ENCODE measurements around the gene ABITRAM. TPM values are rescaled to one million over a fixed set of nuclear protein-coding genes. Genes with fewer than 3 reads are reported as not detected.

Gene ABITRAM
- total RNA-seq, 1 donor from 2014 or later = 1.1 TPM

DNA sequence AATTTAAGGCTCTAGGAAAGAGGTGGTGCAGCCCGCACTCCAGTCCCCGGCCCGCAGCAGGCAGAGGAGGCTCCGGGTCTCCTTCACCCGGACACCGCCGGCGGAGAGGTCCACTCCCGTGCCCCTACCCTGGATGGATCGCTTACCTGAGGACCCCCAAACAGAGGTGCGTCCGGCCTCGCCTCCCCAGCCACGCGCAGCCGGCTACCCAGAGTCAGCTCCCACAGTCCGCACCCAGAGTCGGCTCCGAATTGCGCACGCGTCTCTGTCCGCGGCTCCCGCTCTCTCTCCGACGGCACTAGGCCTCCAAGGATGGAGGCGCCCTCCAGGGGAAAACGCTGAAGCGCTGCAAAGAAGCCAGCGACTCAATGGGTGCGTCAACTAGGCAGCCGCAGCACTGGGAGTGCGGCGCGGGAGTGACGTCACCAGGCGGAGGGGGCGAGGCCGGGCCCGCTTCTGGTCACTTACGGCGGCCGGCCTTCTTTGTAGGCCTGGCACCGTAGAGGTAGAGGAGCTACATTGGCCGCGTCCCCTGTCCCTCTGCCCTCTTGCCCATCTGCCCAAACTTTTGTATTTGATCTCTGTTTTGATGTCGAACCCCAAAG, 380 bp upstream of the ABITRAM start, which contains the start of gene ELP1:
ELP1 (minus strand) TSS at position 407 of the 605 bp plus-strand sequence. CDS start 2,978 bp downstream, outside the sequence.
- H3K27ac ChIP-seq = peak within 1 kb of the TSS; percentile 89 to 91
- H3K36me3 ChIP-seq = peaks cover 0 to 4% of the 10 kb centered on the region in 2 donors
- peak within 1 kb of the TSS; percentile 80 to 89 for H3K4me3 ChIP-seq
- no peaks in the 10 kb centered on the region for H3K27me3 ChIP-seq
- H3K9me3 ChIP-seq = no peaks in the 10 kb centered on the region
- intact Hi-C loops (cut with DNase I) = loop anchor here (1.0 to 10.0 kb wide), 5 partner anchors 19 to 391 kb away; partner anchors contain the start of genes CTNNAL1 and EPB41L4B
- peaks cover 0 to 14% of the 10 kb centered on the region in 2 donors for H3K4me1 ChIP-seq
- DNase-seq (ENCODE audit: low spot score in 2 of 2) = peak; percentile 79 to 96
- TF ChIP-seq CTCF (IDR thresholded peaks at IDR 0.05) = peak; percentile 7 to 29 (median 13)

DNA sequence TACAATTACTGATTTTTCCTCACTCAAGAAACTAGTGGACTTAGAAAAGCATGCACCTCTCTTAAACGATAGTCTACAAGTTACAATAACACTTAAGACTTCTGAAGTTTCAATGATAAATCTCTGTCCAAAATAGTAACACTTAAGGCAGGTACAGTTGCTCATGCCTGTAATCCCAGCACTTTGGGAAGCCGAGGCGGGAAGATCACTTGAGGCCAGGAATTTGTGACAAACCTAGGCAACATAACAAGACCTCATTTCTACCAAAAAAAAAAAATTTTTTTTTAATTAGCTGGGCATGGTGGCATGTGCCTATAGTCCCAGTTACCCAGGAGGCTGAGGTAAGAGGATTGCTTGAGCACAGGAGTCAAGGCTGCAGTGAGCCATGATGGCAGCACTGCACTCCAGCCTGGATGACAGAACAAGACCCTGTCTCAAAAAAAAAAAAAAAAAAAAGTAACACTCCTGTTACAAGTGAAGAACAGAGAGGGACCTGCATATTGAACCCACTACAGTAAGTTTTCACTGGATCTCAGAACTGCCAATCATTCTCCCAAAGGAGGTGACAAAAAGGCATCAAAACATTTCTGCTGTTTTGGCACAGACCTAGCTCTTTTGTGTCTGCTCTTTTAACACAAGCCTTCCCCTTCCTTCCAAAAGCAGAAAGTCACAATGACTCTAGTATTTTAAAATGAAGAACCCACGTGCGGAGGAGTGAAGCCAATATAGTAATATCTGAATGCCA, 3.5 kb downstream of the ABITRAM start:
- Histone ChIP-seq H3K4me1 (peaks cover 0 to 8% of the 10 kb centered on the region in 2 donors), H3K27me3 (no peaks in the 10 kb centered on the region), H3K36me3 (peaks cover 11 to 13% of the 10 kb centered on the region in 2 donors), H3K27ac (no peak overlapping the region), H3K4me3 (no peak overlapping the region), H3K9me3 (no peaks in the 10 kb centered on the region)
- TF ChIP-seq CTCF (IDR thresholded peaks at IDR 0.05) = no peak
- intact Hi-C loops (cut with DNase I) = loop anchor here (10.0 kb wide), 1 partner anchor 387 kb away; the partner anchor contains the start of gene EPB41L4B
- DNase-seq (ENCODE audit: low spot score in 2 of 2) = no peak

GRCh38 chr9:108939975-108940374, 5.8 kb downstream of the ABITRAM start:
- TF ChIP-seq CTCF (IDR thresholded peaks at IDR 0.05) = no peak
- Histone ChIP-seq H3K4me3 (no peak overlapping the region), H3K9me3 (no peaks in the 10 kb centered on the region), H3K27me3 (no peaks in the 10 kb centered on the region), H3K4me1 (peaks cover 0 to 2% of the 10 kb centered on the region in 2 donors), H3K36me3 (peaks cover 15 to 25% of the 10 kb centered on the region in 2 donors), H3K27ac (no peak overlapping the region)
- intact Hi-C loops (cut with DNase I) = loop anchor here (10.0 kb wide), 1 partner anchor 385 kb away; the partner anchor contains the start of gene EPB41L4B
- DNase-seq (ENCODE audit: low spot score in 2 of 2) = no peak

DNA sequence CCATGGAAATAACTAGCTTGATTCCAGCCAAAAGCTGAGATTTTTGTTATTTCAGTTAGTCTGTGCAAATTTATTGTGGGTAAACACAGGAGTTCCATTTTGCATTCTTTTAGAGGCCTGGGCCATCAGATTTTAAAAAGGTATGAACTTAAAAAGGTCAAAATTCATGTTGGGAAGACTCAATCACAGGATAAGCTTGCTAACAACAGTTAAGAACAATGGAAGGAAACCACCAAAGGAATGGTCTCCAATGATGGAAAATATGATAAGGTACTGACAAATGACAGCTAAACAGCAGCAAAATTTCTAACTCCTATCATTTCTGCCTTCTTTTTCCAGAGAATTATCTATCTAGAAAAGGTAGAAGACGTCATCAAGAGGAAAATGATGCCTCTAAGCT, 16.0 kb downstream of the ABITRAM start:
- no peaks in the 10 kb centered on the region for H3K9me3 ChIP-seq
- no peak for TF ChIP-seq CTCF (IDR thresholded peaks at IDR 0.05)
- H3K27ac ChIP-seq = no peak overlapping the region
- no peaks in the 10 kb centered on the region for H3K4me1 ChIP-seq
- intact Hi-C loops (cut with DNase I) = loop anchor here (5.0 kb wide), 1 partner anchor 62 kb away; the partner anchor contains the start of gene CTNNAL1
- DNase-seq (ENCODE audit: low spot score in 2 of 2) = no peak
- no peaks in the 10 kb centered on the region for H3K27me3 ChIP-seq
- no peaks in the 10 kb centered on the region for H3K36me3 ChIP-seq
- no peak overlapping the region for H3K4me3 ChIP-seq

DNA sequence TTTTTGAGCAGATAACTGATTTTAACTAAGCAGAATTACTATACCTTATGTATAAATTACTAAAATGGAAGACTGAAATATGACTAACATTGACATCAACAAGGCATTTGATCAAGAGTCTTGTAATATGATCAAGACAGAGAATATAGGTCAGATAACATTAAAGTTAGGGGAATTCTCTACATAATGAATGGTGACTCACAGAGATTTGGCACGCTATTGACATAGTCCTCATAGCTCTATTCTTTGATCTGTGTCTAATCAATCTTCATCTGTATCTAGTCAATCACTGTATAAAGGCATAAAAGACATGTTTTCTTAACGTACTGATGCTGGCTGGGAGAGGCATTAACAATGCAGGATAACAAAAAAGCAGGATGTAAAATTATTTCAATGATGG, 17.4 kb downstream of the ABITRAM start:
- intact Hi-C loops (cut with DNase I) = loop anchor here (5.0 kb wide), 1 partner anchor 61 kb away; the partner anchor contains the start of gene CTNNAL1
- no peak overlapping the region for H3K27ac ChIP-seq
- no peaks in the 10 kb centered on the region for H3K9me3 ChIP-seq
- no peak overlapping the region for H3K4me3 ChIP-seq
- TF ChIP-seq CTCF (IDR thresholded peaks at IDR 0.05) = no peak
- H3K27me3 ChIP-seq = no peaks in the 10 kb centered on the region
- no peaks in the 10 kb centered on the region for H3K4me1 ChIP-seq
- DNase-seq (ENCODE audit: low spot score in 2 of 2) = no peak
- H3K36me3 ChIP-seq = no peaks in the 10 kb centered on the region
